ENCODE measurements around the gene ZMIZ1.

DNA sequence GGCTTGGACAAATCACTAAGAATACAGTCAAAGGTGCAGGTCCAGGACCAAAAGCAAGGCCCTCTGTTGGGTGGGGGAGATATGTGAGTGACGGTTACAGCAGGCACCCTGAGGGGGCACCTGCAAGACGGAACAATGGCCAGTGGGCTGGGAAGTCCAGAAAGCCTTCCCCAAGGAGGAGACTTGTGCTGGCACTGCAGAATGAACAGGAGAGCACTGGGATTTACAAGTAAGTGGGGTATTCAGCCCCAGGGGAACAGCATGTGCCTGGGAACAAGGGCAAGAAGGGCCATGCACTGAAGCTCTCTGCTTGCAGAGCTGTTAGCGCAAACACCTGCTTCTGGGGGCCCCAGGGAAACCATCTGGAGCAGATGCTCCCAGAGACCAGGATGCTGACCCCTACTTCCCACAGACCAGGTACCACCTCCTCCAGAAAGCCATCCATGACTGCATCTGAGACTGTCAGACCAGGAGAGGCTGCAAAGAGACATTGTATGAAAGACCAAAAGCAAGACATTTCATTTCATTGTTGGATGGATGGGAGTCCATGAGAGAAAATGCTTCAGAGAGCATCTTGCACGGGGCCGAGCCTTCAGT lies 24.6 kb upstream of the ZMIZ1 start:
- no peak for TF ChIP-seq EZH2 (IDR thresholded peaks at IDR 0.05)
- TF ChIP-seq, protein P1, sequence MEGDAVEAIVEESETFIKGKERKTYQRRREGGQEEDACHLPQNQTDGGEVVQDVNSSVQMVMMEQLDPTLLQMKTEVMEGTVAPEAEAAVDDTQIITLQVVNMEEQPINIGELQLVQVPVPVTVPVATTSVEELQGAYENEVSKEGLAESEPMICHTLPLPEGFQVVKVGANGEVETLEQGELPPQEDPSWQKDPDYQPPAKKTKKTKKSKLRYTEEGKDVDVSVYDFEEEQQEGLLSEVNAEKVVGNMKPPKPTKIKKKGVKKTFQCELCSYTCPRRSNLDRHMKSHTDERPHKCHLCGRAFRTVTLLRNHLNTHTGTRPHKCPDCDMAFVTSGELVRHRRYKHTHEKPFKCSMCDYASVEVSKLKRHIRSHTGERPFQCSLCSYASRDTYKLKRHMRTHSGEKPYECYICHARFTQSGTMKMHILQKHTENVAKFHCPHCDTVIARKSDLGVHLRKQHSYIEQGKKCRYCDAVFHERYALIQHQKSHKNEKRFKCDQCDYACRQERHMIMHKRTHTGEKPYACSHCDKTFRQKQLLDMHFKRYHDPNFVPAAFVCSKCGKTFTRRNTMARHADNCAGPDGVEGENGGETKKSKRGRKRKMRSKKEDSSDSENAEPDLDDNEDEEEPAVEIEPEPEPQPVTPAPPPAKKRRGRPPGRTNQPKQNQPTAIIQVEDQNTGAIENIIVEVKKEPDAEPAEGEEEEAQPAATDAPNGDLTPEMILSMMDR (IDR thresholded peaks at IDR 0.05 in 2 of 3, conservative IDR thresholded peaks at IDR 0.05 in 1 of 3; ENCODE audit: borderline replicate concordance in 1 of 3, insufficient read depth in 1 of 3, low read depth in 2 of 3, low read length in 2 of 3), result no peak
